Measurements from ENCODE around the gene SNTB2.

DNA sequence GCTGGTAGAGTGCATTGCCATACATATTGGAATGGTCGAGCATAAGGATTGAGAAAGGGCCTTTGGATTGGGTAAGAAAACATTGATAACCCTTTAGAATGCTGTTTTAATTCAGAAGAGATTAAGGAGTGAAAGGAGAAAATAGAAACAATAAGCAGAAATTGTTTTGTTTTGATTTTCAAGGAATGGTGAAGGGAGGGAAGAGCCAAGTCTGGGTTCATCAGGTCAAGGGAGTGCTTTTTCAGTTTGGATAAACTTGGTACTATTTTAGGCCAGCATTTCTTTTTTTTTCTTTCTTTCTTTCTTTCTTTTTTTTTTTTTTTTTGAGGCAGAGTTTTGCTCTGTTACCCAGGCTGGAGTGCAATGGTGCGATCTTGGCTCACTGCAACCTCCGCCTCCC, 50.3 kb downstream of the SNTB2 start:
- TF ChIP-seq POLR2AphosphoS5 (IDR thresholded peaks at IDR 0.05; ENCODE audit: control insufficient read depth, insufficient read depth, low read depth, low read length): no peak
- TF ChIP-seq, protein P1, sequence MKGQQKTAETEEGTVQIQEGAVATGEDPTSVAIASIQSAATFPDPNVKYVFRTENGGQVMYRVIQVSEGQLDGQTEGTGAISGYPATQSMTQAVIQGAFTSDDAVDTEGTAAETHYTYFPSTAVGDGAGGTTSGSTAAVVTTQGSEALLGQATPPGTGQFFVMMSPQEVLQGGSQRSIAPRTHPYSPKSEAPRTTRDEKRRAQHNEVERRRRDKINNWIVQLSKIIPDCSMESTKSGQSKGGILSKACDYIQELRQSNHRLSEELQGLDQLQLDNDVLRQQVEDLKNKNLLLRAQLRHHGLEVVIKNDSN (CRISPR knock-in tag; IDR thresholded peaks at IDR 0.05): no peak
- TF ChIP-seq ZNF282 (CRISPR knock-in tag; IDR thresholded peaks at IDR 0.05): no peak
- no peak for TF ChIP-seq RBM39 (optimal IDR thresholded peaks at IDR 0.05; ENCODE audit: low read depth, low read length)
- TF ChIP-seq ZNF274 (IDR thresholded peaks at IDR 0.05; ENCODE audit: borderline replicate concordance, low read depth, low read length): no peak

All from K562 (cell line).